HUES6 (cell line): Measurements from ENCODE around the gene ECSCR.

ENCODE experiments used
- H3K27ac ChIP-seq: 2 replicates; pipeline ENCODE4 v1.7.0; 2013; ENCODE audit warnings: low read depth, mild to moderate bottlenecking, low read length, inconsistent platforms
- H3K27me3 ChIP-seq: 2 replicates; pipeline ENCODE4 v1.6.1; 2013; ENCODE audit warnings: low read length; ENCODE audit not compliant: control insufficient read depth, insufficient read depth
- H3K36me3 ChIP-seq: 2 replicates; pipeline ENCODE4 v1.6.1; 2013; ENCODE audit warnings: low read length; ENCODE audit not compliant: control insufficient read depth, insufficient read depth
- H3K4me1 ChIP-seq: 2 replicates; pipeline ENCODE4 v1.6.1; 2013; ENCODE audit warnings: low read length; ENCODE audit not compliant: control insufficient read depth, insufficient read depth
- H3K4me3 ChIP-seq: 2 replicates; pipeline ENCODE4 v1.5.1; 2013; ENCODE audit warnings: low read depth, low read length
- H3K9ac ChIP-seq: one replicate; pipeline ENCODE4 v1.6.1; 2013; ENCODE audit warnings: mild to moderate bottlenecking, low read length
- H3K9me3 ChIP-seq: 2 replicates; pipeline ENCODE4 v1.6.1; 2013; ENCODE audit warnings: low read depth, low read length; ENCODE audit not compliant: control insufficient read depth, insufficient read depth

ECSCR gene

DNA sequence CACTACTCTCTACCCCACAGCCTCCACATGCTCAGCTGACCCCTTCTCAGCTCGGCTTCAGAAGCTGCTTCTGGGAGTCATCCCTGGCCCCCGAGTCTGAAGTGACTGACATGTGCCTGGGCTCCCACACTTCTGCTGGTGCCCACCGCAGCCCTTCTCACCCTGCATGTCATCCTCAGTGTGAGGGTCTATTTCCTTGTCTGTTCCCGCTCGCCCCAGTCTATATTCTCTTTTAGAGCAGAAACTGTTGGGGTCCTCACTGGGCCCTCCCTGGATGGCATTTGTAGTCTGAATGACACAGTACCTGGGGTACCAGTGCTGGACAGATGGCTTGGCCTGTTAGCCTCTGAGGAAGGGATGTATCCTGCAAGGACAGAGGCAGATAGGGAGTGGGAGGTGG lies 5.3 kb downstream of the ECSCR start:
- Histone ChIP-seq H3K27me3 (no peaks in the 10 kb centered on the region), H3K4me3 (no peak overlapping the region), H3K9ac (no peak overlapping the region), H3K27ac (no peak overlapping the region), H3K4me1 (peaks cover 21% of the 10 kb centered on the region), H3K36me3 (peaks cover 4% of the 10 kb centered on the region), H3K9me3 (no peaks in the 10 kb centered on the region)

DNA sequence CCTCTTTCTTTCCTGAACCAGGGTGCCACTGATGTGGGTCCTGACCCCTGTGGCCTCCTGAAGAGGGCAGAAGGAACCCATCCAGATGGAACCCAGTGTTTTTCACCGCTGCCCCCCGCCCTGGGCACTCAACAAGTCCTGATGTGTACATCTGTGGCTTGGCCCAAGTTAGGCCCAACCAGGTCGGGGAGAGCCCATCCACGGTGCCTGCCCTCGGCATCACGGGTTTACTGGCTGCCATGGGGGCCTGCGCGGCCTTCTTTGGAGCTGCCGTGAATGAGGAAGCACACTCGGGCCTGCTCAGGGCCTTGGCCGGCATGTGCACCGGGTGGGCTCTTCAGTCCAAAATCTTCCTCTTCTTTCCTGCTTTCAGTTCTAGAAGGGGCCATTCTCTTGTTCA lies 5.8 kb downstream of the ECSCR start:
- no peak overlapping the region for H3K27ac ChIP-seq
- no peak overlapping the region for H3K9ac ChIP-seq

DNA sequence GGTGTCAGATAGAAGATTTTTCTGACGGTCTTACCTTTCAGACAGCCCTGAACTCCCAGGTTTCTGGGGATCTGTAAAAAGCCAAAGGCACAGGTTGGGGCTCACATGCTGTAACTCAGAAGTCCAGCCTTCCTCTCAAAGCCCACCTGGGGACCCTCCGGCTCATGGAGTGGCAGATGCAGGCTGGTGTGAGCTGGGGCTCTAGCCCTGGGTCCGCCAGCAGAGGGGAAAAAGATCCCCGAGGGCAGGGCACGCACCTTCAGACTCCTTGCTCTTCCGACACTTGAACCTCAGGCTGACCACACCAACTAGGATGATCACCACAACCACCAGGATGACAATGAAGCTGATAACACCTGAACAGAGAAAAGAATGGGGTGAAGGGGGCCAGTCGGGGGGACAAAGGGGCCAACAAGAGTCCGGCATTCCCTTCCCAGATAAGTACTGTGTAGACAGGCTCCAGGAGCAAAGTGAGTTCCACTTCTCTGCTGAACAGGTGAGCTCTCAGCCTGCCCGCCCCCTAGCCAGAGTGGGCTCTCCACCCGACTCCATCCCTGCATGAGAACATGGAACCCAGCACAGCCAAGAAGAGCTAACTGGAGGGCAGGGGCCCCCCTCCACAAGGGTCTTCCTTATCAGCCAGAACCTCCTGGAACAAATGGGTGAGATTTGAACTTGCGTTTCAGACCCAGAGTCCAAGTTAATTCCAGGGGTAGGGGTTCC lies 7.8 kb downstream of the ECSCR start:
- H3K4me1 ChIP-seq: peaks cover 6% of the 10 kb centered on the region; the same call in 1 of the 2 replicates
- no peaks in the 10 kb centered on the region for H3K9me3 ChIP-seq
- H3K27me3 ChIP-seq: no peaks in the 10 kb centered on the region
- H3K4me3 ChIP-seq: no peak overlapping the region
- peaks cover 9% of the 10 kb centered on the region for H3K36me3 ChIP-seq
- no peak overlapping the region for H3K9ac ChIP-seq
- H3K27ac ChIP-seq: no peak overlapping the region

More for the DNA sequence above, 5.8 kb downstream of the ECSCR start:
- no peaks in the 10 kb centered on the region for H3K27me3 ChIP-seq
- H3K36me3 ChIP-seq: peaks cover 9% of the 10 kb centered on the region
- no peak overlapping the region for H3K4me3 ChIP-seq
- peaks cover 16% of the 10 kb centered on the region for H3K4me1 ChIP-seq
- H3K9me3 ChIP-seq: no peaks in the 10 kb centered on the region

DNA sequence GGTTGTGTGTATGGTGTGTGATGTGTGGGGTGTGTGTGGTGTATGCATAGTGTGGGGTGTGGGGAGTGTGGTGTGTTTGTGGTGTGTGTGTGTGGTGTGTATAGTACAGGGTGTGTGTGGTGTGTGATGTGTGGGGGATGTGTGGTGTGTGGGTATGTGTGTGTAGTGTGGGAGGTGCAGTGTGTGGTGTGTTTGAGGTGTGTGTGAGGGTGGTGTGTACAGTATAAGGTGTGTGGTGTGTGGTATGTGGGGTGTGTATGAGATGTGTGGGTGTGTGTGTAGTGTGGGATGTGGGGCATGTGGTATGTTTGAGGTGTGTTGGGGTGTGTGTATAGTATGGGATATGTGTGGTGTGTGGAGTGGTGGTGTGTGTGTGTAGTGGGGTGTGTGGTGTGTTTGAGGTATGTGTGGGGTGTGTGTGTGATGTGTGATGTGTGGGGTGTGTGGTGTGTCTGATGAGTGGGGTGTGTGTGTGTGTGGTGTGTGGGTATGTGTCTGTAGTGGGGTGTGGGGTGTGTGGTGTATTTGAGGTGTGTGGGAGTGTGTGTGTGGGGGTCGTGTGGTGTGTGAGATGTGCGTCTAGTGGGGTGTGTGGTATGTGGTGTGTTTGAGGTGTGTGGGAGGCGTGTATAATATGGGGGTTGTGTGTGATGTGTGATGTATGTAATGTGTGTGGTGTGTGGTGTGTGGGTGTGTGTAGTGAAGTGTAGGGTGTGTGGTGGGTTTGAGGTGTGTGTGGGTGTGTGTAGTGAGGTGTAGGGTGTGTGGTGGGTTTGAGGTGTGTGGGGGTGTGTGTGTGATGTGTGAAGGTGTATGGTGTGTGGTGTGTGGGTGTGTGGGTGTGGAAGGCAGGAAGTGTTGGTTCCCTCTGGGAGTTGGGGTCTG lies 8.6 kb downstream of the ECSCR start:
- no peak overlapping the region for H3K9ac ChIP-seq
- no peak overlapping the region for H3K27ac ChIP-seq
- H3K36me3 ChIP-seq: peaks cover 9% of the 10 kb centered on the region
- no peaks in the 10 kb centered on the region for H3K4me1 ChIP-seq
- H3K27me3 ChIP-seq: no peaks in the 10 kb centered on the region
- no peaks in the 10 kb centered on the region for H3K9me3 ChIP-seq
- no peak overlapping the region for H3K4me3 ChIP-seq

DNA sequence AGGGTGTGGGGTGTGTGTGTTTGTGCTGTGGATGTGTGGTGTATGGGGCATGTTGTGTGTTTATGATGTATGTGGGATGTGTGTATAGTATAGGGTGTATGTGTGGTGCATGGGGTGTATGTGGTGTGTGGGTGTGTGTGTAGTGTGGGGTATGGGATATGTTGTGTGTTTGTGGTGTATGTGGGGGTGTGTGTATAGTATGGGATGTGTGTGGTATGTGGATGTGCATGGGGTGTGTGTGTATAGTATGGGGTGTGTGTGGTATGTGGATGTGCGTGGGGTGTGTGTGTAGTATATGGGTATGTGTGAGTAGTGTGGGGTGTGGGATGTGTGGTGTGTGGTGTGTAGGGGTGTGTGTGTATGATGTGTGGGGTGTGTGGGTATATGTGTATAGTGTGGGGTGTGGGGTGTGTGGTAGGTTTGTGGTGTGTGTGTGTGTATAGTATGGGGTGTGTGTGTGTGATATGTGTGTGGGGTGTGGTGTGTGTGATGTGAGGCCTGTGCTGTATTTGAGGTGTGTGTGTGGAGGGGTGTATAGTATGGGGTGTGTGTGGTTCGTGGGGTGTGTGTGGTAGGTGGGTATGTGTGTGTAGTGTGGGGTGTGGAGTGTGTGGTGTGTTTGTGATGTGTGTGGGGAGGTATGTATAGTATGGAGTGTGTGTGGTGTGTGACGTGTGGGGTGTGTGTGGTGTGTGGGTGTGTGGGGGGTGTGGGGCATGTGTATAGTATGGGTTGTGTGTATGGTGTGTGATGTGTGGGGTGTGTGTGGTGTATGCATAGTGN lies 10.5 kb downstream of the ECSCR start:
- no peak overlapping the region for H3K9ac ChIP-seq
- H3K27me3 ChIP-seq: no peaks in the 10 kb centered on the region
- H3K9me3 ChIP-seq: no peaks in the 10 kb centered on the region
- no peaks in the 10 kb centered on the region for H3K4me1 ChIP-seq
- peaks cover 9% of the 10 kb centered on the region for H3K36me3 ChIP-seq
- no peak overlapping the region for H3K4me3 ChIP-seq
- no peak overlapping the region for H3K27ac ChIP-seq

DNA sequence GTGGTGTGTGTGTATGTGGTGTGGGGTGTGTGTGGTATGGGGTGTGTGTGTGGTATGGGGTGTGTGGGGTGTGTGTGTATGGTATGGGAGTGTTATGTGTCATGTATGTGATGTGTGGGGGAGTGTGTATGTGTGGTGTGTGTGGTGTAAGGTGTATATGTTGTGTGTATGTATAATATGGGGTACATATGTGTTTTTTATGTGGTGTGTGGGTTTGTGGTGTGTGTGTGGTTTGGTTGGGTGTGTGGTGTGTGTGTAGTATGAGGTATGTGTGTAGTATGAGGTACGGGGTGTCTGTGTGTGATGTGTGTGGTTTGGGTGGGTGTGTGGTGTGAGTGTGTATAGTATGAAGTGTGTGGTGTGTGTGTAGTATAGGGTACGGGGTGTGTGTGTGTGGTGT lies 11.4 kb downstream of the ECSCR start:
- Histone ChIP-seq H3K9me3 (no peaks in the 10 kb centered on the region), H3K36me3 (peaks cover 9% of the 10 kb centered on the region), H3K9ac (no peak overlapping the region), H3K4me3 (no peak overlapping the region), H3K27me3 (no peaks in the 10 kb centered on the region), H3K4me1 (no peaks in the 10 kb centered on the region), H3K27ac (no peak overlapping the region)

DNA sequence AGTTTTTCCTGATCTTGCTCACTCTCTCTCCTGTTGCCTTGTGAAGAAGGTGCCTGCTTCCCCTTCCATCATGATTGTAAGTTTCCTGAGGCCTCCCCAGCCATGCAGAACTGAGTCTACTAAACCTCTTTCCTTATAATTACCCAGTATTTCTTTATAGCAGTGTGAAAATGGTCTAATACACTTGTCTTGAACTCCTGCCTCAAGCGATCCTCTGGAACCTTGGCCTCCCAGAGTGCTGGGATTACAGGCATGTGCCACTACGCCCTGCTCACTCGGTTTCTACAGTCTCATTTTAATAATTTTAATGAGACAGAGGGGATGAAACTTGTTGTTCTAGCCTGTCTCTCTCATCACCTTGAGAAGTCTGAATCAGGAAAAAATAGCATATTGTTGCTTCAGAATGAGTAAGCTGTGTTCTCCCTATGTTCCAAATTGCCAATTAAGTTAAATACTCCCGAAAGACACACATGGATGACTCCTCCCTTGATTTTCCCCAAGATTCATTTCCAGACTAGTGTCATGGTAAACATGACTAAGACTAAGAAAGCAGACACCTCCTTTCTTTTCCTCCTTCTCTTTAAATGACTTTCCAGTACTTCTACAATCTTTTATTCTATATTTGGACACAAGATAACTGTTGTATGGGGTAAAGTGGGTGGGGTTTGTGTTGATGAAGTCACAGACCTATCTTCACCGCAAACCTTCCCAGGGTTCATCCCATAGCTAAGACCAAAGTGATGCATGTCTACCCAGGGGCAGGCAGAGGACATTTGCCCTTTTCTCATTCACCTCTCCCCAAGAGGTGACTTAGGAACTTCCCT lies 15.4 kb downstream of the ECSCR start:
- Histone ChIP-seq H3K4me3 (no peak overlapping the region), H3K9ac (no peak overlapping the region), H3K27ac (no peak overlapping the region), H3K36me3 (peaks cover 5% of the 10 kb centered on the region), H3K27me3 (peaks cover 3% of the 10 kb centered on the region; the same call in 1 of the 2 replicates), H3K4me1 (peaks cover 5% of the 10 kb centered on the region; the same call in 1 of the 2 replicates), H3K9me3 (no peaks in the 10 kb centered on the region)

DNA sequence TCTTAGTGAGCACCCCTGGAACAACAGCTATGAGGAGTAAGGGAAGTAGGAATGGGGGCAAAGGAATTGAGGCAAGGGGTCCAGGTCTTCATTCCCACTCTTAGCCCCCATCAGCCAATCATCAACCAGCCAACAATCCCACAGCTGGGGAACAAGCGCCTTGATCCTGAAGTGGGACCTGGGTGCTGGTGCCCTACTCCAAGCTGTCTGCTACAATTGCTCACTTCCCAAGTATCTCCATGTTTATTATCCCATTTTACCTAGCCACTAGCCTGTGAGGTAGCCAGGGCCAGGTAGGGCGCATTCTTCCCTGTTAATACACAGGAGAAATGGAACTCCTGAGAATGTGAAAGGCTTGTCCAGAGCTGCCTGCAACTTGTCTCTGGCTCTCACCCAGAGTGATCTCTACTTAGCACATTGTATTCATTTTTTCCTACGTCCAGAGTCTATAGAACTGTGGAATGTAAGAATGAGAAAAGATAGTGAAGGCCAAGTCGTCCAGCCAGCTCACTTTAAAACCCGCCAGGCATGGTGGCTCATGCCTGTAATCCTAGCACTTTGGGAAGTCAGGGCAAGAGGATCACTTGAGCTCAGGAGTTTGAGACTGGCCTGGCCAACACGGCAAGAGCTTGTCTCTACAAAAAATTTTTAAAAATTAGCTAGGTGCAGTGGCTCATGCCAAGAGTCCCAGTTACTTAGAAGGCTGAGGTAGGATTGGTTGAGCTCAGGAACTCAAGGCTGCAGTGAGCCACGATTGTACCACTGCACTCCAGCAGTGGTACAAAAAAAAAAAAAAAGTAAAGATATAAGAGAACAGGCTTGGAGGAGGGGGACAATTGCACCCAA lies 17.0 kb downstream of the ECSCR start:
- peaks cover 5% of the 10 kb centered on the region; the same call in 1 of the 2 replicates for H3K4me1 ChIP-seq
- H3K36me3 ChIP-seq: no peaks in the 10 kb centered on the region
- H3K4me3 ChIP-seq: no peak overlapping the region
- no peak overlapping the region for H3K27ac ChIP-seq
- no peak overlapping the region for H3K9ac ChIP-seq
- peaks cover 6% of the 10 kb centered on the region; the same call in 1 of the 2 replicates for H3K27me3 ChIP-seq
- no peaks in the 10 kb centered on the region for H3K9me3 ChIP-seq

DNA sequence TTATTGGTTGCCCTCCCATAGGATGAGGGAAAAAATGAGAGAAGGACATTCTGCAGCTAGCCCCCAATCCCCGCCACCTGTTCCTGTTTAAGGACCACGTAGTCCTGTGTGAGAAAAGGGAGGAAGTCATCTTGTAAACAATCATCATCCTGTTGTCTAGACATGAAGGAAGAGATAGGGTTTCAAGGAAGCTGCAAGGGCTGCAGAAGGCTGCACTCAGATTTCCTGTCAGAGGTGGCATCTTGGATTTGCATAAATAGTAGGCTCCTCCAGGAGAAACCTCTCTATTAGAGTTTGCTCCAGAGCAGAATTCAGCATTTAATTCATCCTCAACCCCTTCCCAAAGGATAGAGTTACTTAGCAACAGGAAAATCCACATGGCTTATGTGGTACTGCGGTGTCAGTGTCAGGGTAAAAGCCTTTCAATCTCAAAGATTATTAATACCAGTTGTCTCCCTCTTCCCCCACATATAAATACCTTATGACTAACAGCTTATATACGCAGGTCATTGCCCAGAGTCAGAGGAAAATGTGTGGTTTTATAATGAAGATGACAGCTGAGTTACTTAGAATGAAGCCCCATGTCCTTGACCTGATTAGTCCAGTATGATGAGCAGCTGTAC lies 18.6 kb downstream of the ECSCR start:
- Histone ChIP-seq H3K4me3 (no peak overlapping the region), H3K9me3 (no peaks in the 10 kb centered on the region), H3K4me1 (peaks cover 9% of the 10 kb centered on the region), H3K27me3 (peaks cover 6% of the 10 kb centered on the region; the same call in 1 of the 2 replicates), H3K27ac (no peak overlapping the region), H3K9ac (no peak overlapping the region), H3K36me3 (no peaks in the 10 kb centered on the region)
